CD14-positive monocyte (primary cell): ENCODE data around the gene ATP6V0A1. TPM values are rescaled to one million over a fixed set of nuclear protein-coding genes. Genes with fewer than 3 reads are reported as not detected.
"Not testable (repeated sequence)": the region's sequence is repeated elsewhere in the genome, so short reads cannot be mapped to it uniquely, and the experiment has no call there.

Source experiments
- DNase-seq, 3 donors: peaks; one replicate each; pipeline ENCODE4 v3.0.0-alpha.2; 2011 to 2022
- H2AFZ ChIP-seq: 2 replicates; pipeline ENCODE4 v1.6.0; 2012; ENCODE audit warnings: mild to moderate bottlenecking, low read depth, low read length, inconsistent platforms; ENCODE audit not compliant: insufficient read depth, poor library complexity, severe bottlenecking
- H3K27ac ChIP-seq, 2 donors: 1 replicate in 1 of 2; 2 replicates in 1 of 2; pipeline ENCODE4 v1.5.1; 2012 to 2013; ENCODE audit warnings: low read length in 2 of 2, control low read depth in 1 of 2, inconsistent platforms in 1 of 2, low read depth in 1 of 2, mild to moderate bottlenecking in 1 of 2
- H3K27me3 ChIP-seq, 2 donors: one replicate each; pipeline versions ENCODE4 v1.6.0 to v1.6.1; 2011 to 2013; ENCODE audit warnings: low read length in 2 of 2; ENCODE audit not compliant: control insufficient read depth in 2 of 2, insufficient read depth in 2 of 2
- H3K36me3 ChIP-seq, 2 donors: replicated peaks in 1 of 2; 1 replicate in 1 of 2; 2 replicates in 1 of 2; pipeline versions ENCODE4 v1.5.1 to v1.6.1; 2012 to 2013; ENCODE audit warnings: low read length in 2 of 2, control low read depth in 1 of 2, inconsistent platforms in 1 of 2, mild to moderate bottlenecking in 1 of 2; ENCODE audit not compliant: insufficient read depth in 2 of 2, control insufficient read depth in 1 of 2
- H3K4me1 ChIP-seq, 2 donors: 1 replicate in 1 of 2; 2 replicates in 1 of 2; pipeline versions ENCODE4 v1.5.1 to v1.6.1; 2012 to 2013; ENCODE audit warnings: low read length in 2 of 2, control low read depth in 1 of 2, inconsistent platforms in 1 of 2, mild to moderate bottlenecking in 1 of 2, moderate library complexity in 1 of 2; ENCODE audit not compliant: insufficient read depth in 2 of 2, control insufficient read depth in 1 of 2
- H3K4me2 ChIP-seq: replicated peaks from 2 replicates; pipeline ENCODE3; 2012; ENCODE audit warnings: low read length, moderate library complexity, mild to moderate bottlenecking; ENCODE audit not compliant: poor library complexity, severe bottlenecking; ENCODE audit errors: extremely low read depth
- H3K4me3 ChIP-seq, 3 experiments: fragments of 200-600 bp in 1 of 3; sonication (generic) in 1 of 3; replicated peaks in 1 of 3; 1 replicate in 2 of 3; 2 replicates in 1 of 3; pipeline ENCODE4 v1.5.1; 2011 to 2013; ENCODE audit warnings: low read length in 3 of 3, mild to moderate bottlenecking in 3 of 3, control low read depth in 2 of 3, low read depth in 2 of 3, inconsistent platforms in 1 of 3, moderate library complexity in 1 of 3
- H3K79me2 ChIP-seq: 2 replicates; pipeline ENCODE4 v1.6.0; 2012; ENCODE audit warnings: mild to moderate bottlenecking, control low read depth, inconsistent platforms, low read length, moderate library complexity; ENCODE audit not compliant: insufficient read depth
- H3K9ac ChIP-seq: 2 replicates; pipeline ENCODE4 v1.6.0; 2017; ENCODE audit warnings: low read length, mild to moderate bottlenecking; ENCODE audit not compliant: insufficient read depth, poor library complexity, severe bottlenecking
- H3K9me3 ChIP-seq, 2 donors: replicated peaks in 1 of 2; 1 replicate in 1 of 2; 2 replicates in 1 of 2; pipeline versions ENCODE4 v1.5.1 to v1.6.1; 2012 to 2013; ENCODE audit warnings: low read length in 2 of 2, control low read depth in 1 of 2; ENCODE audit not compliant: control insufficient read depth in 1 of 2, insufficient read depth in 1 of 2
- H4K20me1 ChIP-seq: 2 replicates; pipeline ENCODE4 v1.6.0; 2012; ENCODE audit warnings: mild to moderate bottlenecking, low read length, control low read depth, moderate library complexity; ENCODE audit not compliant: insufficient read depth
- H3K27ac Mint-ChIP-seq, 7 donors: one replicate each; pipeline ENCODE4 v1.8.0; 2020; ENCODE audit warnings: mild to moderate bottlenecking in 7 of 7, mixed read lengths in 7 of 7, moderate library complexity in 6 of 7, inconsistent platforms in 2 of 7
- H3K27me3 Mint-ChIP-seq, 3 donors: one replicate each; pipeline ENCODE4 v1.8.0; 2021 to 2022; ENCODE audit warnings: low read depth in 3 of 3, mild to moderate bottlenecking in 3 of 3, mixed read lengths in 3 of 3, moderate library complexity in 3 of 3, inconsistent platforms in 1 of 3
- H3K36me3 Mint-ChIP-seq, 2 donors: one replicate each; pipeline ENCODE4 v1.8.0; 2020; ENCODE audit warnings: mixed read lengths in 2 of 2, inconsistent platforms in 1 of 2, mild to moderate bottlenecking in 1 of 2
- H3K4me1 Mint-ChIP-seq: one replicate; pipeline ENCODE4 v1.8.0; 2020; ENCODE audit warnings: mild to moderate bottlenecking, mixed read lengths
- H3K4me3 Mint-ChIP-seq, 2 donors: one replicate each; pipeline ENCODE4 v1.8.0; 2020; ENCODE audit warnings: mild to moderate bottlenecking in 2 of 2, mixed read lengths in 2 of 2, moderate library complexity in 1 of 2
- H3K9me3 Mint-ChIP-seq, 7 donors: one replicate each; pipeline ENCODE4 v1.8.0; 2020 to 2022; ENCODE audit warnings: mixed read lengths in 7 of 7, mild to moderate bottlenecking in 6 of 7, moderate library complexity in 6 of 7, inconsistent platforms in 2 of 7
- WGBS: methylation state at CpG from one replicate; pipeline ENCODE4 v1.1.5; 2013; ENCODE audit warnings: missing lambda C conversion rate; ENCODE audit not compliant: insufficient coverage; 5-methylcytosine and 5-hydroxymethylcytosine counted together
- intact Hi-C, 2 donors: fragments of 100-400 bp; cut with micrococcal nuclease; formaldehyde crosslinking; loops; one replicate each; pipeline versions ENCODE4 v1.15.0 to v1.15.1; 2023
- polyA plus RNA-seq, 3 donors: library from polyadenylated mRNA; depleted of rRNA in 1 of 3; unstranded in 2 of 3; stranded (reverse) in 1 of 3; fragments of 300-500 nt in 2 of 3; fragments of >200 nt in 1 of 3; fragmentation: Illumina TruSeq in 2 of 3; gene quantifications; 1 replicate in 2 of 3; 2 replicates in 1 of 3; pipeline ENCODE4 v1.2.3, GENCODE V29; 2012 to 2021
- TF ChIP-seq, protein P1 (sequence below): fragments of 200-600 bp; IDR thresholded peaks from one replicate; pipeline ENCODE4 v1.8.0; 2022; ENCODE audit warnings: antibody characterized with exemption, mild to moderate bottlenecking

Gene ATP6V0A1
- polyA plus RNA-seq, 3 donors, result 36.1 to 126 (median 55.1) TPM

DNA sequence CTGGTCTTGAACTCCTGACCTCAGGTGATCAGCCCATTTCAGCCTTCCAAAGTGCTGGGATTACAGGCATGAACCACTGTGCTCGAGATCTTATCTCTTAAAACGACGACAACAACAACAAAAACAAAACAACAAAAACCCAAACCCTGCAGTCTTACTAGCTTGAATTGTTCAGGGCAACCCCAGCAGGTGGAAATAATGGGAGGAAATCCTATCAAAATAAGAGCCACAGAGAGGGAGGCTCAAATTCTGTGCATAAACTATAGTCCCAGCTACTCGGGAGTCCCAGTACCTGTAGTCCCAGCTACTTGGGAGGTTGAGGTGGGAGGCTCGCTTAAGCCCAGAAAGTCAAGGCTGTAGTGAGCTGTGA lies 16.5 kb upstream of the ATP6V0A1 start:
- no peak for DNase-seq
- Histone ChIP-seq H3K36me3 (no peaks in the 10 kb centered on the region), H3K27me3 (no peaks in the 10 kb centered on the region), H3K4me1 (peaks cover 11 to 17% of the 10 kb centered on the region in 2 donors), H3K79me2 (no peaks in the 10 kb centered on the region), H4K20me1 (no peaks in the 10 kb centered on the region), H3K9me3 (no peaks in the 10 kb centered on the region), H3K4me2 (no peak overlapping the region), H2AFZ (no peak overlapping the region), H3K27ac (no peak overlapping the region), H3K9ac (no peak overlapping the region), H3K4me3 (no peak overlapping the region)
- 95% methylated on average over 2 of the region's 5 CpGs for WGBS
- Mint-ChIP-seq H3K27me3 (peaks cover 0 to 7% (median 5%) of the 10 kb centered on the region in 3 donors), H3K27ac (no peak overlapping the region), H3K36me3 (no peaks in the 10 kb centered on the region), H3K4me1 (peaks cover 18% of the 10 kb centered on the region), H3K4me3 (no peak overlapping the region), H3K9me3 (no peaks in the 10 kb centered on the region)
- TF ChIP-seq, protein P1, sequence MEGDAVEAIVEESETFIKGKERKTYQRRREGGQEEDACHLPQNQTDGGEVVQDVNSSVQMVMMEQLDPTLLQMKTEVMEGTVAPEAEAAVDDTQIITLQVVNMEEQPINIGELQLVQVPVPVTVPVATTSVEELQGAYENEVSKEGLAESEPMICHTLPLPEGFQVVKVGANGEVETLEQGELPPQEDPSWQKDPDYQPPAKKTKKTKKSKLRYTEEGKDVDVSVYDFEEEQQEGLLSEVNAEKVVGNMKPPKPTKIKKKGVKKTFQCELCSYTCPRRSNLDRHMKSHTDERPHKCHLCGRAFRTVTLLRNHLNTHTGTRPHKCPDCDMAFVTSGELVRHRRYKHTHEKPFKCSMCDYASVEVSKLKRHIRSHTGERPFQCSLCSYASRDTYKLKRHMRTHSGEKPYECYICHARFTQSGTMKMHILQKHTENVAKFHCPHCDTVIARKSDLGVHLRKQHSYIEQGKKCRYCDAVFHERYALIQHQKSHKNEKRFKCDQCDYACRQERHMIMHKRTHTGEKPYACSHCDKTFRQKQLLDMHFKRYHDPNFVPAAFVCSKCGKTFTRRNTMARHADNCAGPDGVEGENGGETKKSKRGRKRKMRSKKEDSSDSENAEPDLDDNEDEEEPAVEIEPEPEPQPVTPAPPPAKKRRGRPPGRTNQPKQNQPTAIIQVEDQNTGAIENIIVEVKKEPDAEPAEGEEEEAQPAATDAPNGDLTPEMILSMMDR, result no peak
- intact Hi-C loops, result no loop called here

DNA sequence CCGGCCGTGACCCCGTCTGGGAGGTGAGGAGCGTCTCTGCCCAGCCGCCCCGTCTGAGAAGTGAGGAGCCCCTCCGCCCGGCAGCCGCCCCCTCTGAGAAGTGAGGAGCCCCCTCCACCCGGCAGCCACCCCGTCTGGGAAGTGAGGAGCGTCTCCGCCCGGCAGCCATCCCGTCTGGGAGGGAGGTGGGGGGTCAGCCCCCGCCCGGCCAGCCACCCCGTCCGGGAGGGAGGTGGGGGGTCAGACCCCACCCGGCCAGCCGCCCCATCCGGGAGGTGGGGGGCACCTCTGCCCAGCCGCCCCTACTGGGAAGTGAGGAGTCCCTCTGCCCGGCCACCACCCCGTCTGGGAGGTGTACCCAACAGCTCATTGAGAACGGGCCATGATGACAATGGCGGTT lies 9.5 kb upstream of the ATP6V0A1 start:
- H3K4me3 Mint-ChIP-seq, result not testable (repeated sequence)

DNA sequence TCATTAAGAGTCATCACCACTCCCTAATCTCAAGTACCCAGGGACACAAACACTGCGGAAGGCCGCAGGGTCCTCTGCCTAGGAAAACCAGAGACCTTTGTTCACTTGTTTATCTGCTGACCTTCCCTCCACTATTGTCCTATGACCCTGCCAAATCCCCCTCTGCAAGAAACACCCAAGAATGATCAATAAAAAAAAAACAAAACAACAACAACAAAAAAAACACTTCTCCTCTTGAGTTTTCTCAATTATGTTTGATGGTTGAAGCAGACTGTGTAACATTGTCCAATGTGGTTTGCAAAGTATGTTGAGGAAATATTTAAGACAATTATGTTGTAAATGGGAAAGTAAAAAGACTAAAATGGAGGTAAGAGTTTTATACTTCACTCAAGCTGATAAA lies 8.8 kb upstream of the ATP6V0A1 start:
- H3K9me3 ChIP-seq, intact Hi-C loops, H3K27ac ChIP-seq, H3K9me3 Mint-ChIP-seq, H3K27ac Mint-ChIP-seq, H3K4me2 ChIP-seq, H3K9ac ChIP-seq, H3K36me3 Mint-ChIP-seq, H3K27me3 ChIP-seq, DNase-seq, H3K36me3 ChIP-seq, H3K4me3 Mint-ChIP-seq, H3K4me3 ChIP-seq, H3K79me2 ChIP-seq, H2AFZ ChIP-seq, H4K20me1 ChIP-seq: not testable (repeated sequence)
- H3K4me1 Mint-ChIP-seq, result peaks cover 29% of the 10 kb centered on the region
- H3K27me3 Mint-ChIP-seq, result peaks cover 0 to 18% (median 3%) of the 10 kb centered on the region in 3 donors
- no CpG with 5 or more reads among the region's 2 CpGs for WGBS
- peaks cover 29% of the 10 kb centered on the region in 2 donors for H3K4me1 ChIP-seq

More for the DNA sequence above, 9.5 kb upstream of the ATP6V0A1 start:
- H3K36me3 ChIP-seq, H3K9me3 Mint-ChIP-seq, H3K9me3 ChIP-seq, intact Hi-C loops, H4K20me1 ChIP-seq, H3K36me3 Mint-ChIP-seq, H3K79me2 ChIP-seq, H3K27me3 ChIP-seq, H2AFZ ChIP-seq, H3K9ac ChIP-seq, H3K4me3 ChIP-seq, H3K27ac ChIP-seq, H3K4me2 ChIP-seq, H3K27ac Mint-ChIP-seq, DNase-seq: not testable (repeated sequence)
- H3K4me1 ChIP-seq, result peaks cover 22 to 23% of the 10 kb centered on the region in 2 donors
- 100% methylated on average over 2 of the region's 27 CpGs for WGBS
- Mint-ChIP-seq H3K27me3 (peaks cover 0 to 18% (median 3%) of the 10 kb centered on the region in 3 donors), H3K4me1 (peaks cover 22% of the 10 kb centered on the region)

DNA sequence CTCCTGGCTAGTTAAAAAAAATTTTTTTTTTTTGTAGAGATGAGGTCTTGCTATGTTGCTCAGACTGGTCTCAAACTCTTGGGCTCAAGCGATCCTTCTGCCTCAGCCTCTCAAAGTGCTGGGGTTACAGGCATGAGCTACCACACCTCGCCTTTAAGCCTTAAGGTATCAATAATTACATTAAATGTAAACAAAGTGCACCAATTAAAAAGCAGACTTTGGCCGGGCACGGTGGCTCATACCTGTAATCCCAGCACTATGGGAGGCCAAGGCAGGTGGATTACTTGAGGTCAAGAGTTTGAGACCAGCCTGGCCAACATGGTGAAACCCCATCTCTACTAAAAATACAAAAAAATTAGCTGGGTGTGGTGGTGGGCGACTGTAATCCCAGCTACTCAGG lies 7.4 kb upstream of the ATP6V0A1 start:
- H3K27ac Mint-ChIP-seq, H3K27ac ChIP-seq, H4K20me1 ChIP-seq, H3K36me3 Mint-ChIP-seq, intact Hi-C loops, H3K4me3 ChIP-seq, H3K9ac ChIP-seq, H2AFZ ChIP-seq, H3K4me3 Mint-ChIP-seq, H3K36me3 ChIP-seq, H3K9me3 ChIP-seq, DNase-seq, H3K9me3 Mint-ChIP-seq, H3K79me2 ChIP-seq, H3K4me2 ChIP-seq, H3K27me3 ChIP-seq: not testable (repeated sequence)
- Mint-ChIP-seq H3K27me3 (peaks cover 0 to 15% (median 3%) of the 10 kb centered on the region in 3 donors), H3K4me1 (peaks cover 43% of the 10 kb centered on the region)
- WGBS, result 100% methylated on average over 1 of the region's 5 CpGs
- H3K4me1 ChIP-seq, result peaks cover 43 to 44% of the 10 kb centered on the region in 2 donors
